NB4 (cell line): Measurements from ENCODE around the gene LCE7A.

Source experiments
- MAX ChIP-seq: IDR thresholded peaks from 2 replicates; pipeline ENCODE4 v1.6.1; 2011; ENCODE audit warnings: low read depth, low read length
- POLR2A ChIP-seq: IDR thresholded peaks from 2 replicates; pipeline ENCODE4 v1.6.1; 2011; ENCODE audit warnings: mild to moderate bottlenecking; ENCODE audit not compliant: insufficient read length; ENCODE audit errors: extremely low read depth
- TF ChIP-seq, protein P1 (sequence below): IDR thresholded peaks from one replicate; pipeline ENCODE4 v1.5.1; 2012; ENCODE audit warnings: low read depth, low read length

DNA sequence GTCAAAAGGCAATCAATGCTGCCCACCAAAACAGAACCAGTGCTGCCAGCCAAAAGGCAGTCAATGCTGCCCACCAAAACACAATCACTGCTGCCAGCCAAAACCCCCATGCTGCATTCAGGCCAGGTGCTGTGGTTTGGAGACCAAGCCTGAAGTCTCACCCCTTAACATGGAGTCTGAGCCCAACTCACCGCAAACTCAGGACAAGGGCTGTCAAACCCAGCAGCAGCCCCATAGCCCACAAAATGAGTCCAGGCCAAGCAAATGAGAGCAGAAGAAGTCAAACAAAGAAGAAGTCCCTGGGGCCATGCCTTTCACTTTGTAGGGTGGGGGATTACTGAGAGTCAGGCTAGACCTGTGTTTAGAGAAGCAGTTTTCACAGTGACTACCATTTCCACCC is 24.7 kb downstream of the LCE7A start:
- TF ChIP-seq MAX (no peak), POLR2A (no peak)
- TF ChIP-seq, protein P1, sequence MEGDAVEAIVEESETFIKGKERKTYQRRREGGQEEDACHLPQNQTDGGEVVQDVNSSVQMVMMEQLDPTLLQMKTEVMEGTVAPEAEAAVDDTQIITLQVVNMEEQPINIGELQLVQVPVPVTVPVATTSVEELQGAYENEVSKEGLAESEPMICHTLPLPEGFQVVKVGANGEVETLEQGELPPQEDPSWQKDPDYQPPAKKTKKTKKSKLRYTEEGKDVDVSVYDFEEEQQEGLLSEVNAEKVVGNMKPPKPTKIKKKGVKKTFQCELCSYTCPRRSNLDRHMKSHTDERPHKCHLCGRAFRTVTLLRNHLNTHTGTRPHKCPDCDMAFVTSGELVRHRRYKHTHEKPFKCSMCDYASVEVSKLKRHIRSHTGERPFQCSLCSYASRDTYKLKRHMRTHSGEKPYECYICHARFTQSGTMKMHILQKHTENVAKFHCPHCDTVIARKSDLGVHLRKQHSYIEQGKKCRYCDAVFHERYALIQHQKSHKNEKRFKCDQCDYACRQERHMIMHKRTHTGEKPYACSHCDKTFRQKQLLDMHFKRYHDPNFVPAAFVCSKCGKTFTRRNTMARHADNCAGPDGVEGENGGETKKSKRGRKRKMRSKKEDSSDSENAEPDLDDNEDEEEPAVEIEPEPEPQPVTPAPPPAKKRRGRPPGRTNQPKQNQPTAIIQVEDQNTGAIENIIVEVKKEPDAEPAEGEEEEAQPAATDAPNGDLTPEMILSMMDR = no peak
